ENCODE data around the gene NUBPL.
"Not testable (repeated sequence)": the region's sequence is repeated elsewhere in the genome, so short reads cannot be mapped to it uniquely, and the experiment has no call there.

The NUBPL gene

DNA sequence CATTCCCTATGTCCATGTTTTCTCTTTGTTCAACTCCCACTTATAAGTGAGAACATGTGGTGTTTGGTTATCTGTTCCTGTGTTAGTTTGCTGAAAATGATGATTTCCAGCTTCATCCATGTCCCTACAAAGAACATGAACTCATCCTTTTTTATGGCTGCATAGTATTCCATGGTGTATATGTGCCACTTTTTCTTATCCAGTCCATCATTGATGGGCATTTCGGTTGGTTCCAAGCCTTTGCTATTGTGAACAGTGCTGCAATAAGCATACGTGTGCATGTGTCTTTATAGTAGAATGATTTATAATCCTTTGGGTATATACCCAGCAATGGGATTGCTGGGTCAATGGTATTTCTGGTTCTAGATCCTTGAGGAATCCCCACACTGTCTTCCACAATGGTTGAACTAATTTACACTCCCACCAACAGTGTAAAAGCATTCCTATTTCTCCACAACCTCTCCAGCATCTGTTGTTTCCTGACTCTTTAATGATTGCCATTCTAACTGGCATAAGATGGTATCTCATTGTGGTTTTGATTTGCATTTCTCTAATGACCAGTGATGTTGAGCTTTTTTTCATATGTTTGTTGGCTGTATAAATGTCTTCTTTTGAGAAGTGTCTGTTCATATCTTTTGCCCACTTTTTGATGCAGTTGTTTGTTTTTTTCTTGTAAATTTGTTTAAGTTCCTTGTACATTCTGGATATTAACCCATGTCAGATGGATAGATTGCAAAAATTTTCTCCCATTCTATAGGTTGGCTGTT, 252.7 kb downstream of the NUBPL start:
- not testable (repeated sequence) for DNase-seq (ENCODE audit: low read depth)

DNA sequence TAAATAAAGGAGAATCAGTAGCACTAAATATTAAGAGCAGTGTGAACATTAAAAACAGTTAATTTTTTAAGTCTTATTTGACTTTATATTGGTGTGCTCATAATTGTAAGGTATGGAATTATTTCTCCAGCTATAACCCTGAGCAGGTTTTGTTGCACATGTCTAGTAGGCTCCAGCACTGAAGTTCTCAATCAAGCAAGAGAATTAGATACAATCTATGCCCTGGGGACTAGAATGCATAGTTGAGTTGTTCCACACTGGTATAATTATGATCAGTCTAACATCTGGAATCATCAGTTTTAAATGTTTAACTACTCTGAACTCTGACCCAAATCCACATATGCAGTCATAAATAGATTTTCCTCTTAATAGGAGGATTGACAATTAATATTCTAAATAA, 258.1 kb downstream of the NUBPL start:
- DNase-seq (ENCODE audit: low read depth), result no peak

DNA sequence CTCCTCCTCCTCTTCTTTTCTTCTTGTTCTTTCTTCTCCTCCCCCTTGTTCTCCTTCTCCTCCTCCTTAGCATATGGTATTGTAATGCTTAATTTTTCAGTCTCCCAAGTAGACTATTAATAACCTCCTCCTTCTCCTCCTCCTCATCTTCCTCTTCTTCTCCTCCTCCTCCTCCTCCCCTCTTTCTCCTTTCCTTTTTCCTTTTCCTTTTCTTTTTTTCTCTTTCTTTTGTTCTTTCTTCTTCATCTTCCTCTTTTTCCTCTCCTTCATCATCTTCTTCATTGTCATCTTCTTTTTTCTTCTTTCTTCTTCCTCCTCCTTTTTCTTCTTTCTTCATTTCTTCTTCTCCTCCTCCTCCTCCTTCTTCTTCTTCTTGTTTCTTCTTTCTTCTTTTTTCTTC, 264.3 kb downstream of the NUBPL start:
- no peak for DNase-seq (ENCODE audit: low read depth)

DNA sequence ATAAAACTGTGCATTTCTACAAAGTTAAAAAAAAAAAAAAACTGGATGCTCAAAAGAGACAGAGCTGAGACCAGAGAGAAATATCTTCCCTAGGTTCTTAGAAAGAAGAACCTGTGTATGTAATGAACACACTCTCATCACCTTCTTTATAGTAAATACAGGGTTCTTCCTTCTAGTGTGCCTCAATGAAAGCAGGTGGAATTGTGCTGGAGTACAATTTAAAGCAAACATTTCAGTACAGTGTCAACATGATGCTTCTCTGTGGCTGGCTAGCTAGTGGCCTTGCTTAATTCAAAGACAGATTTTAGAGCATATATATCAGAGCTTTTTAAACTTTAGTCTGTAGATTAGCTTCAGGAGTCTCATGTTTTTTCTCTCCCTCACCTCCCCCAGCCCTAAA, 266.1 kb downstream of the NUBPL start:
- DNase-seq (ENCODE audit: low read depth), result no peak

DNA sequence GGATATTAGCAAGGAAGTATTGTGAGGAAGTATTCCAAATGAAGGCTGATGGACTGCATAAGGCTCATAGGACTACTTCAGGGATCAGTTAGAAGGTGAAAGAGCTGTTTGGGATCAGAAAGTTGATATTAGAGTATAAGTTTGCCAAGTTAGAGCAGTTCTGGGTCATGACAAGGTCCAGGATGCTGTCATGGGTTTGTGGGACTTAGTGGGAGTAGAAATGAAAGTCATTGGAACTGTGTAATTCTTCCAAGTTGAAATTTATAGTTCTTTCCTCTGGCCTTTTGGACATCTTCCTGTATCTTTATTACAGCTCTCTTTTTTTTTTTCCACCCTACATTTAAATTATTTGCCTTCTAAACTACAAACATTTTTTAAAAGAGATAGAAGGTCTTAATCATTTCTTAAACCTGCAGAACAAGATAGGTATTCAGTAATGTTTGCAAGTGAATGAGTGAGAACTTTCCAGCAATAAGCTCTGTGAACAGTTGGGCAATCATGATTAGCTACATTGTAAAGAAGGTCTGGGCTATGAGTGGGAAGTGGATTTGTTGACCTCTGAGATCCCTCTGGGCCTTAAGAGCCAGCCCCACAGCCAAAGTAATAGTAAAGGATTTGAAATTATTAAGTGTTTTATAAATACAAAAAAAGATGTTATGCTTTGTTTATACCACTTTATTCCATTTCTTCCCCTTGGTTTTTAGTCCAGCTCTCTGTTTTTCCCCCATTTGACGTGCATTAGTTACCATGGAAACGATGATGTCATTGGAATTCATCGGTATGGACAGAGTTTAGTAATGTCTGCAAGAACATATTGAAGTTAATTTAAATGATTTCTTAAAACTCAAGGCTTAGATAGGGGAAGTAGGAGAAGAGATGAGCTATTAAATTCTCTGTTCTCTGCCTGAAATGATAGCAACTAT, 268.0 kb downstream of the NUBPL start:
- DNase-seq (ENCODE audit: low read depth), result no peak

DNA sequence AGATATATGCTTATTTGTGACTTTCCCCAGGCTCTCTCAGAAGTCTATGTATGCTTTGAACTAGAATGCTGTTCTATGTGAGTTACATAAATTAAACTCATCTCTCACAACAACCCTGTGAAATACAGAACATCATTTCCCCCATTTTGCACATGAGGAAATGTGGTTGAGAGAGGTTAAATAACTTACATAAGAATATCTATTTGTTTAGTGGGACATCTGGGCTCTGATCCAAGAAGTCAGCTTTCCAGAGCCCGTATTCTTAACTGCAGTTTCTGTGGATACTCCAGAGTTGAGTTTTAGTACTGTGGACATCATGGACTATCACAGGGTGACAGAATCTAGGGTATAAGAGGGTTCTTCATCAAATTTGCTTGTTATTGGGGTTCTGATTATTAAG, 273.4 kb downstream of the NUBPL start:
- DNase-seq (ENCODE audit: low read depth), result no peak

DNA sequence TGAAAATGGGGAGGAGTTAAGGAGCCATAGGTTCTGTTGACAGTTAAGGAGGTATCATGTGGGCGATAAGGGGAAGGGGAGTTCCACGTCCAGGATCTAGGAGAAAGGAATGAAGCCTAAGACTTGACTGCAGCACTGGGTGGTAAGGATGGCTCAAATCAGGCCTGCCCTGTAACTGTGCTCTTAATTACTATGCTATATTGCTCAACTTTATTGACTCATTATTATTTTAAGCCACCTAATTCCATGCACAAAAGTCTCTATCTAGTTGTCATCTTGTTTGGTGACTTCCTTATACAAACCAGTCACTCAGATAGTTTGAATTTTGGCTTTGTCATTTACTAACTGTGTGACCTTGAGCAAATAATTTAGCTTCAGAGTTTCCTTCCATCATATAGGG, 273.8 kb downstream of the NUBPL start:
- no peak for DNase-seq (ENCODE audit: low read depth)

DNA sequence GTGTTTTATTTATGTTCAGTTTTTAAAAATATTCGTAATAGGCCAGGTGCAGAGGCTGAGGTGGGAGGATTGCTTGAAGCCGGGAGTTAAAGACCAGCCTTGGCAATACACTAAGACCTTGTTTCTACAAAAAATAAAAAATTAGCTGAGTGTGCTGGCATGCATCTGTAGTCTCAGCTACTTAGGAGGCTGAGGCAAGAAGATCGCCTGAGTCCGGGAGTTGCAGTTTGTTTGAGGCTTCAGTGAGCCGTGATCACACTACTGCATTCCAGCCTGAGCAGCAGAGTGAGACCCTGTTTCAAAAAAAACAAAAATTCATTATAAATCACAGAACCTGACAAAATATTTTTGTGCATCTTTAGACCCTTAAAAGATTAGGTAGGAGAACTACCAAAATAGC, 275.8 kb downstream of the NUBPL start:
- DNase-seq (ENCODE audit: low read depth), result no peak

DNA sequence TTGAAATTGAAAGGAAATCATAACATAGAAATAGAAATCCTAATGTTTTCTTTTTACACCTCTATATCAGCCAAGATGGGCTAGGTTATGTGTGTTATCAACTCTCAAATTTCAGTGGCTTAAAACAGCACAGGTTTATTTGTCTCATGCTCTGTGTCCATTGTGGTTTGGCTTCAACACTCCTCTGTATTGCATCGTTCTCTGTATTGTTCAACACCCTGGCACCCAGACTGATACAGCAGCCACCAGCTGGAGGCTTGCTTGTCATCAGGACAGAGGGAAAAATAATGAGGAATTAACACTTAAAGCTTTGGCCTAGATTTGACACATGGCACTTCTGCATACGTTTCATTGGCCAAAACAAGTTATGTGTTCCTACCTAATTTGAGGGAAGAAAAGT, 281.7 kb downstream of the NUBPL start:
- DNase-seq (ENCODE audit: low read depth), result no peak

DNA sequence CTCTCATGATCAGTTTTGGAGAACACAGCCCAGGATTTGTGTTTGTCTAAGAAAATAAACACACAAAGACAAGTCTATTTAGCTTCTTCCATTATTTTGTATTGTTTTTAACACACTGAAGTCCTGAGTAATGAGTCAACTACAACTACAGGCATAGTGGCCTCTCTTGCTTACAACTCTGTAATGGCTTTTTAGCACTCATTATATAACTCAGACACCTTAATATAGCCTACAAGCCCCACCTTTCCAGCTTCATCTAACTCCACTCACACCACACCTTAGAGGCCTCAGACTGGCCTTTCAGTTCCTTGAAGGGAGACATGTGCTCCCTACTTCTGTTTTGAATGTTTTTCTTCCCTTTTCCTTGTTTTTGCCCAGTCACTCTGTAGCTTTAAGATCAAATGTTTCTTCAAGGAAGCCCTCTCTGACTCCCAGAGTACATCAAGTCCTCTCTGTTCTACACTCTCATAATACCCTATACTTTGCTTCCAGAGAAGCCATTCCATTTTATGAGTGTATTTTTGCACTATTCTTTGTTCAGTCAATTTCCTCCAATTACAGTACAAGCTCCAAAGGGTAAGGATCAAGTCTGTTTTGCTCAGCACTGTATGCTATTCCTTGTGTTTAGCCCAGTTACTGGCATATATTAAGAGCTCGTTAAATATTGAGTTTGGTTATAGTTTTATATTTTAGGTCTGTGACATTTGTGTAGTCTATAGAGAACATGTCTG, 282.3 kb downstream of the NUBPL start:
- no peak for DNase-seq (ENCODE audit: low read depth)

DNA sequence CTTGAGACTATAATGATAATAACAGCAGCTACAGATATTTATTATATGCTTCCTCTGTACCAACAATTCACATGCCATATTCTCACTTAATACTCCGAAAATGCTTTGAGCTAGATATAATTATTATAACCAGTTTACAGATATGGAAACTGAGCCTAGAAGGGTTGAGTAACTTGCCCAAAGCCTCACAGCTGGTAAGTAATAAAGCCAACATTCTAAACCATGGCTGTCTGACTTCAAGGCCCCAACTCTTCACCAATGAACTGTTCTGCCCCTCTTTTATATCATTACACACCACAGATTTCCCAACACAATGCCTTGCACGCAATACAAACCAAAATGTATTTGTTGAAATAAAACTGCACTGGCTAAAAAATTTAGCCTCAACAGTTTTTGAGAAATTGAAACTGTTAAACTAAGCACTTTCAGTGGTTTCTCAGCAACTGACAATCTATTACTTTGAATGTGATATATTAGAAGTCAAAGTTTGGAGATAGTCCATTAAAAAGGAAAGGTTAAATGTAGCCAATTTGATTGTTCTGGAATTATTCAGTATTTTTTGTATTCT, 293.4 kb downstream of the NUBPL start:
- no peak for DNase-seq (ENCODE audit: low read depth)

DNA sequence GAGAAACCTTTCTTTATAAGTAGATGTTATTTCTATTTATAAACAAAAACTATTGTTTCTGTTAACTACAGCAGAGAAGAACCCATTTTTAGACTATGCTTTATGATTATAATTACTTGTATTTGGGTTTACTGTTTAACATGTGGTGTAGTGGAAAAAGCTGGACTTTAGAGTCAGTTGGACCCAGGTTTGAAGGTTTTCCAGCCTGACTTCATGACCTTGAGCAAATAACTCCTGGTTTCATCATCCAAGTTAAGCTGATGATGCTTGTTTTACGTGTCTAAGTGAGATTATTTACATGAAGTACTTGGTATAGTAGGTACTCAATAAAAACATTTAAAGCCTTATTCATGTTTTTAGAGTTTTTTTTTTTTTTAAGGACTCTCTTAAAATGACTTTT, 294.1 kb downstream of the NUBPL start:
- no peak for DNase-seq (ENCODE audit: low read depth)

DNA sequence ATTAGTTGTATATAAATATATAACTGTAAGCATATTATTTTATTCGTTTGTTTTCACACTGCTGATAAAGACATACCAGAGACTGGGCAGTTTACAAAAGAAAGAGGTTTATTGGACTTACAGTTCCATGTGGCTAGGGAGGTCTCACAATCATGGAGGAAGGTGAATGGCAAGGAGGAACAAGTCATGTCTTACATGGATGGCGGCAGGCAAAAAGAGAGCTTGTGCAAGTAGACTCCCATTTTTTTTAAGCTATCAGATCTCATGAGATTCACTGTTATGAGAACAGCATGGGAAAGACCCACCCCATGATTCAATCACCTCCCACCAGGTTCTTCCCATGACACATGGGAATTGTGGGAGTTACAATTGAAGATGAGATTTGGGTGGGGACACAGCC, 294.8 kb downstream of the NUBPL start:
- not testable (repeated sequence) for DNase-seq (ENCODE audit: low read depth)

DNA sequence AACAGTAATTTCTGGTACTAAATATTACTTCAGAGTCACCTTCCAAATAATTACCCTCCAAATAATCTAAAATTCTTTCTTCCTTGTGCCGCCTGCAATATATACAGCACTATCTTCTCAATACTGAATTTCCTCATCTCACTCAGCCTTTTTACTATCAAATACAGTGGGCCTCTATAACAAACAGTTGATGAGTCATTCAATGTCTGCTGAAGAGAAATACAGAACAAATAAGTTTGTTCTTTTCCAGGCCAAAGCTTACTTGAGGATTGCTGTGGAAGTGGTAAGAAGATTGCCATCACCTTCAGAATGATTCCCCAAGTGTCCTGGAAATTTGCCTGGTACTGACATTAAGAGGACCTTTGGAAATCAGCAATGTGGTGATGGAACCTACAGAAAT, 297.7 kb downstream of the NUBPL start:
- DNase-seq (ENCODE audit: low read depth), result no peak

DNA sequence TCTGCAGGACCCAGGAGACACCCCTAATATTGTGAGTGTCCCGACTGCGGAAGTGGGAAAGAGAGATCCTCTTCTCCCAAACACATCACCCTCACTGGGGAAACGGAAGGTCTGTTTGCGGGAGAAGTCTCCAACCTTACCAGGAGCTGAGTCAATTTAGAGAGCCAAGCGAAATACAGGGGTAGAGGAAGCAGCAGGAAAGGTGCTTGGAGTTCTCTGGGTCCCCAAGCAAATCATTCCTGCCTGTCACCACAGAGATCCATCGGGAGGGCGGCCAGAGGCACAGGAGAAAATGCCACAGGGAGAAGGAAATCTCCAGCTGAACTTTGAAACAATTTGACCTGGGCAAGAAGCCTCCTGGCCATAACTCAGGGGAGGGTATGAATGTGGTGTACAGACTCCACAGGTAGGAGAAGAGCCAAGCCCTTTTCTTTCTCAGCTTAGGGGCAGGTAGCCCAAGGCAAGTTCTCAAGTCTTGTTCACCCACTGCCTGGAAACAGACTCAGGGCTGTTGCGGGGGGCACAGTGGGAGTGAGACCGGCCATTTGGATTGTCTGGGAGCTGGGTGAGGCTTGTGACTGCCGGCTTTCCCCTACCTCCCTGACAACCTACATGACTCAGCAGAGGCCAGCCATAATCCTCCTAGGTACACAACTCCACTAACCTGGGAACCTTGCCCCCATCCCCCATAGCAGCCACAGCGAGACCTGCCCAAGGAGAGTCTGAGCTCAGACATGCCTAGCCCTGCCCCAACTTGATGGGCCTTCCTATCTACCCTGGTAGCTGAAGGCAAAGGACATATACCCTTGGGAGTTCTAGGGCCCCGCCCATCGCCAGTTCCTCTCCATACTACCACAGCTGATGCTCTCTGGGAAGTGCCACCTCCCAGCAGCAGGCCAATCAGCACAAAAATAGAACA, 304.0 kb downstream of the NUBPL start:
- DNase-seq (ENCODE audit: low read depth), result no peak

DNA sequence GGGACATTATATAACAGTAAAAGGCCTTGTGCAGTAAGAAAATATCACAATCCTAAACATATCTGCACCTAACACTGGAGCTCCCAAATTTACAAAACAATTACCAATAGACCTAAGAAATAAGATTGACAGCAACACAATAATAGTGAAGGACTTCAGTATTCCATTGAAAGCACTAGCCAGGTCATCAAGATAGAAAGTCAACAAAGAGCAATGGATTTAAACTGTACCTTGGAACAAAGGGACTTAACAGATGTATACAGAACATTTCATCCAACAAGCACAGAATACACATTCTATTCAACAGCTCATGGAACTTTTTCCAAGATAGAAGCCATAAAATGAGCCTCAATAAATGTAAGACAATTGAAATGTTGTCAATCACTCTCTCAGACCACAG, 306.4 kb downstream of the NUBPL start:
- no peak for DNase-seq (ENCODE audit: low read depth)

DNA sequence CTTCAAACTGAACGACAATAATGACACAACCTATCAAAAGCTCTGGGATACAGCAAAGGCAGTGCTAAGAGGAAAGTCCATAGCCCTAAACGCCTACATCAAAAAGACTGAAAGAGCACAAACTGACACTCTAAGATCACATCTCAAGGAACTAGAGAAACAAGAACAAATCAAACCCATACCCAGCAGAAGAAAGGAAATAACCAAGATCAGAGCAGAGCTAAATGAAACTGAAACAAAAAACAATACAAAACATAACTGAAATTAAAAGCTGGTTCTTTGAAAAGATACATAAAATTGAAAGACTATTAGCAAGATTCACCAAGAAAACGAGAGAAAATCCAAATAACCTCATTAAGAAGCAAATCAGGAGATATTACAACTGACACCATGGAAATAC, 306.9 kb downstream of the NUBPL start:
- not testable (repeated sequence) for DNase-seq (ENCODE audit: low read depth)

DNA sequence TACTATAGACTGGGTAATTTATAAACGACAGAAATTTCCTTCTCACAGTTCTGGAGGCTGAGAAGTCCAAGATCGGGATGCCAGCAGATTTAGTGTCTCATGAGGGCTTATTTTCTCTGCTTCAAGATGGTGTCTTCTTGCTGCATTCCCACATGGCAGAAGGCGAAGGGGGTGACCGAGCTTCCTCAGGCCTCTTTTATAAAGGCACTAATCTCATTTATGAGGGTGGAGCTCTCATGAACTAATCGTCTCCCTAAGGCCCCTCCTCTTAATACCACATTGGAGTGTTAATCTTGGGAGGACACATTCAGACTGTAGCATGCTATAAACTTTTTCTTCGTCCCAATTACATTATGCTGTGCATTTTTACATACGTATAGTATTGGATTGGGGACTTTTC, 315.5 kb downstream of the NUBPL start:
- DNase-seq (ENCODE audit: low read depth), result no peak

DNA sequence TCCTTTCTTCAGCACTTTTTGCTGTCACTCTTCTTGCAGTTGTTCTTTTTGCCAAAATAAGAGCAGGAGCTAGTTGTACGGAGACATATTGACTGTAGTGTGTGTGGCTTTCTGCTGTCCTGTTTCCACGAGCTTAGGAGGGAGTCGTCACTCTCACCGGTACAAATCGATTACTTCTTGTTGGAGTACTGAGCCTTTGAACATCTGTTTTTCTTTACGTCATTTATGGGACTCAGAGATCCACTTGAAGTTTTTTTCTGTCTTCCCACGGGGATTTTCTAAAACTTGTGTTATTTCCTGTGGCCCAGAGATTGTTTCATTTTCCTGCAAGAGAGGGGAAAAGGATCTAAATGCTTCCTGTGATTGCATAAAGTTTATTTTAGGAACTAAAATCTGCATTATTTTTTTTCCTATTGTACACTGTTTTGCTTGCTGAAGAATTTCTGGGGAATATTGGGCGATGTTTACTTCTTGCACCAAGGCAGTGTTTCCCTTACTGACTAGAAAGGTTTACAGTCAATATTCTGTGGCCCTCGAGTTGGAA, 316.1 kb downstream of the NUBPL start:
- DNase-seq (ENCODE audit: low read depth), result no peak

DNA sequence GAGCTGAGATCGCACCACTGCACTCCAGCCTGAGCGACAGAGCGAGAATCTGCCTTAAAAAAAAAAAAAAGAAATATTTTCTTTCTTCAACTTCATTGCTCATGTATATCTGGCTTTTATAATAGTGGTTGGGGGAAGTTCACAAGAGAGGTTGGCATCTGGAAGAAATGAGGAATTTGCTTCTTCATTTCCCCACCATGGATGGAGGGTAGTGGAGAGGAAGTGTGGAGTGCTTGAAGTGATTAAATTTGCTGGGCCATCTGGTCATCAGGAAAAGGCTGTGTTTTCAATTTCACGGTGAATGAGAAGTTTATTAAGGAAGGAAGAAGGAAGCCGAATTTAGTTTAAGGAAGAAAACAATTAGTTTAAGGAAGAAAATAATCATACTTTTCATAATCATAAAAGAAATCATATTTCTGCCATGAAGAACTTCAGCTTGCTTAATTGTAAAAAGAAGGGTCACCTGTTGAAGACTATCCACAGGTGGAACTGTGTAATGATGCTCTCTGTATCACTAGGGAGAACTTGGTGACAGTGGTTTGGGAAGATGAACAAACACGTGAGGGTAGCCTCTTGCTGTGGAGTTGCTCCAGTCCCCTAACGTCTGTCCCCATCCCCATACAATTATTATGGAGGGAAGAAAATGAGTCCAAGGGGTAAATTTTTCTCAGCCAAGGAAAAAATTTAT, 318.6 kb downstream of the NUBPL start:
- no peak for DNase-seq (ENCODE audit: low read depth)
